ENCODE measurements around the gene WDR49.

DNA sequence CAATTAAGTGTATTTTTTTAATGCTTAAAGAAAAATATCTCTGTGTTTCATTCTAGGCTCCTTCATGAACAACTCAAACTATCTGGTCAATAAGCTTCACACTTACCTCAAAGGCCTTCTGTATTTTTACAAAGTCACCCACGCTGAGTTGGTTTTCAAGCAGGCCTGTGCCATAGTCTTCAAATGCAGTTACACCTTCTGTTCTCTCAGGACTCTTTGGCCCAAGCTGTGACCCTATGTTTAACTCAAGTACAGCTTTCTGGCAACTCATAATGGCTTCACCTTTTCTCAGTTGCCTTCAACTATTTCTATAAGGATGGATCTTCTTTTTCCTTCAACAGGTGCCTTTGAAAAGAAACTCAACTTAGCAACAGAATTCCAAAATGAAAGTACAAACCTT lies 587 bp downstream of the WDR49 start:
- no peak for TF ChIP-seq YY1 (IDR thresholded peaks at IDR 0.05; ENCODE audit: low read depth)
- no peak for TF ChIP-seq TEAD4 (IDR thresholded peaks at IDR 0.05)
- no peak for TF ChIP-seq RAD21 (IDR thresholded peaks at IDR 0.05; ENCODE audit: low read depth)
- TF ChIP-seq EGR1 (IDR thresholded peaks at IDR 0.05): no peak
- TF ChIP-seq CREB1 (IDR thresholded peaks at IDR 0.05; ENCODE audit: low read depth): no peak
- TF ChIP-seq, protein P1, sequence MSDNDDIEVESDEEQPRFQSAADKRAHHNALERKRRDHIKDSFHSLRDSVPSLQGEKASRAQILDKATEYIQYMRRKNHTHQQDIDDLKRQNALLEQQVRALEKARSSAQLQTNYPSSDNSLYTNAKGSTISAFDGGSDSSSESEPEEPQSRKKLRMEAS (IDR thresholded peaks at IDR 0.05): no peak
- TF ChIP-seq CEBPB (IDR thresholded peaks at IDR 0.05): no peak
- TF ChIP-seq, protein P2, sequence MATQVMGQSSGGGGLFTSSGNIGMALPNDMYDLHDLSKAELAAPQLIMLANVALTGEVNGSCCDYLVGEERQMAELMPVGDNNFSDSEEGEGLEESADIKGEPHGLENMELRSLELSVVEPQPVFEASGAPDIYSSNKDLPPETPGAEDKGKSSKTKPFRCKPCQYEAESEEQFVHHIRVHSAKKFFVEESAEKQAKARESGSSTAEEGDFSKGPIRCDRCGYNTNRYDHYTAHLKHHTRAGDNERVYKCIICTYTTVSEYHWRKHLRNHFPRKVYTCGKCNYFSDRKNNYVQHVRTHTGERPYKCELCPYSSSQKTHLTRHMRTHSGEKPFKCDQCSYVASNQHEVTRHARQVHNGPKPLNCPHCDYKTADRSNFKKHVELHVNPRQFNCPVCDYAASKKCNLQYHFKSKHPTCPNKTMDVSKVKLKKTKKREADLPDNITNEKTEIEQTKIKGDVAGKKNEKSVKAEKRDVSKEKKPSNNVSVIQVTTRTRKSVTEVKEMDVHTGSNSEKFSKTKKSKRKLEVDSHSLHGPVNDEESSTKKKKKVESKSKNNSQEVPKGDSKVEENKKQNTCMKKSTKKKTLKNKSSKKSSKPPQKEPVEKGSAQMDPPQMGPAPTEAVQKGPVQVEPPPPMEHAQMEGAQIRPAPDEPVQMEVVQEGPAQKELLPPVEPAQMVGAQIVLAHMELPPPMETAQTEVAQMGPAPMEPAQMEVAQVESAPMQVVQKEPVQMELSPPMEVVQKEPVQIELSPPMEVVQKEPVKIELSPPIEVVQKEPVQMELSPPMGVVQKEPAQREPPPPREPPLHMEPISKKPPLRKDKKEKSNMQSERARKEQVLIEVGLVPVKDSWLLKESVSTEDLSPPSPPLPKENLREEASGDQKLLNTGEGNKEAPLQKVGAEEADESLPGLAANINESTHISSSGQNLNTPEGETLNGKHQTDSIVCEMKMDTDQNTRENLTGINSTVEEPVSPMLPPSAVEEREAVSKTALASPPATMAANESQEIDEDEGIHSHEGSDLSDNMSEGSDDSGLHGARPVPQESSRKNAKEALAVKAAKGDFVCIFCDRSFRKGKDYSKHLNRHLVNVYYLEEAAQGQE (IDR thresholded peaks at IDR 0.05; ENCODE audit: low read depth): no peak
- TF ChIP-seq EP300 (IDR thresholded peaks at IDR 0.05; ENCODE audit: borderline replicate concordance): no peak
- no peak for TF ChIP-seq FOXM1 (IDR thresholded peaks at IDR 0.05; ENCODE audit: borderline replicate concordance, low read depth)
- no peak for TF ChIP-seq TAF1 (IDR thresholded peaks at IDR 0.05; ENCODE audit: low read depth)
- TF ChIP-seq TCF12 (IDR thresholded peaks at IDR 0.05; ENCODE audit: low read depth): no peak
- TF ChIP-seq ZBTB7A (IDR thresholded peaks at IDR 0.05; ENCODE audit: low read depth): no peak

Data from Ishikawa (cell line).